Measurements from ENCODE around the gene GPR75. TPM values are rescaled to one million over a fixed set of nuclear protein-coding genes. Genes with fewer than 3 reads are reported as not detected.

The GPR75 gene
- total and polyA plus RNA-seq, 2 of the 13 experiments (the other 11 are each of a cell fraction or from before 2014, with no cell fraction given) = 3.3 to 4.1 TPM

DNA sequence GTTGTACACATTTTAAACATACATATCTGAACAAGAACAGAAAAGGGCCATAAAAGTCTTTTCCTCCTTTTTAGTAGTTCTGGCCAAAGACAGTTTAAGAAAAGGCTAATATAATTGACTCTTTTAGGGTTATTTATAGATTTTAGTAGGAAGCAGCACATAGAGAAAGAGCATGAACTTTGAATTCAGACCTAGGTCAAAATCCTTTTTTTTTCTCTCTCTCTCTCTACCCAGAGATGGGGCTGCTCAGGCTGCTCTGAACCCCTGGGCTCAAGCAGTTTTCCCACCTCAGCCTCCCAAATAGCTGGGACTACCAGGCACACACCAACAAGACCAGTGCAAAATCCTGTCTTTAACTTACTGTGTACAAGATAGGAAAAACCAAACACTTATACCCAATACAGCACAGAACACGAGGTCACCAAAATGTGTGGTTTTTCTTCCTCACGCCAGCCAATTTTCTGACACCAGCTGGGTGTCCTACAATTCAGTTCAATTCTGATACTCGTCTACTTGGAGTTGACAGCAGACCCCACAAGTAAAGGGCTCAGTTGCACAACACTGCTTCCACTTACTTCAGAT, 40.8 kb downstream of the GPR75 start:
- Histone ChIP-seq H2AFZ (ENCODE audit: low read length) (no peak overlapping the region), H3K4me3 (replicated peaks in 1 of 3; ENCODE audit: insufficient read depth in 1 of 3, low read depth in 2 of 3, low read length in 3 of 3) (no peak overlapping the region), H3K79me2 (ENCODE audit: insufficient read depth, low read length) (no peaks in the 10 kb centered on the region), H3K9me3 (ENCODE audit: low read length) (no peaks in the 10 kb centered on the region), H3K9ac (ENCODE audit: insufficient read depth, low read depth, low read length) (no peak overlapping the region), H3K36me3 (replicated peaks in 1 of 2; ENCODE audit: control insufficient read depth in 1 of 2, insufficient read depth in 2 of 2, low read length in 2 of 2) (peaks cover 12 to 43% of the 10 kb centered on the region in 2 experiments), H3K27ac (ENCODE audit: extremely low read length, insufficient read depth, low read length) (peak overlapping the region; percentile 48), H3K27me3 (ENCODE audit: control insufficient read depth in 1 of 2, insufficient read depth in 2 of 2, low read length in 2 of 2) (no peaks in the 10 kb centered on the region), H3K4me1 (ENCODE audit: insufficient read depth, low read length) (peaks cover 26% of the 10 kb centered on the region), H3K4me2 (ENCODE audit: low read depth, low read length) (no peak overlapping the region), H4K20me1 (ENCODE audit: insufficient read depth, low read length) (no peaks in the 10 kb centered on the region)
- ChIA-PET CTCF (ENCODE audit: low intra/inter-chr PET ratio, low total read pairs) (no interaction called here), POLR2A (no interaction called here)
- intact Hi-C loops (cut with micrococcal nuclease; ENCODE audit: unreplicated experiment) = no loop called here
- FAIRE-seq = no peak
- TF ChIP-seq, protein P1, sequence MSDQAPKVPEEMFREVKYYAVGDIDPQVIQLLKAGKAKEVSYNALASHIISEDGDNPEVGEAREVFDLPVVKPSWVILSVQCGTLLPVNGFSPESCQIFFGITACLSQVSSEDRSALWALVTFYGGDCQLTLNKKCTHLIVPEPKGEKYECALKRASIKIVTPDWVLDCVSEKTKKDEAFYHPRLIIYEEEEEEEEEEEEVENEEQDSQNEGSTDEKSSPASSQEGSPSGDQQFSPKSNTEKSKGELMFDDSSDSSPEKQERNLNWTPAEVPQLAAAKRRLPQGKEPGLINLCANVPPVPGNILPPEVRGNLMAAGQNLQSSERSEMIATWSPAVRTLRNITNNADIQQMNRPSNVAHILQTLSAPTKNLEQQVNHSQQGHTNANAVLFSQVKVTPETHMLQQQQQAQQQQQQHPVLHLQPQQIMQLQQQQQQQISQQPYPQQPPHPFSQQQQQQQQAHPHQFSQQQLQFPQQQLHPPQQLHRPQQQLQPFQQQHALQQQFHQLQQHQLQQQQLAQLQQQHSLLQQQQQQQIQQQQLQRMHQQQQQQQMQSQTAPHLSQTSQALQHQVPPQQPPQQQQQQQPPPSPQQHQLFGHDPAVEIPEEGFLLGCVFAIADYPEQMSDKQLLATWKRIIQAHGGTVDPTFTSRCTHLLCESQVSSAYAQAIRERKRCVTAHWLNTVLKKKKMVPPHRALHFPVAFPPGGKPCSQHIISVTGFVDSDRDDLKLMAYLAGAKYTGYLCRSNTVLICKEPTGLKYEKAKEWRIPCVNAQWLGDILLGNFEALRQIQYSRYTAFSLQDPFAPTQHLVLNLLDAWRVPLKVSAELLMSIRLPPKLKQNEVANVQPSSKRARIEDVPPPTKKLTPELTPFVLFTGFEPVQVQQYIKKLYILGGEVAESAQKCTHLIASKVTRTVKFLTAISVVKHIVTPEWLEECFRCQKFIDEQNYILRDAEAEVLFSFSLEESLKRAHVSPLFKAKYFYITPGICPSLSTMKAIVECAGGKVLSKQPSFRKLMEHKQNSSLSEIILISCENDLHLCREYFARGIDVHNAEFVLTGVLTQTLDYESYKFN (CRISPR knock-in tag; conservative IDR thresholded peaks at IDR 0.05) = peak; percentile 32
- TF ChIP-seq ZNF784 (CRISPR knock-in tag; IDR thresholded peaks at IDR 0.05; ENCODE audit: borderline replicate concordance) = no peak
- 0 out of 2 replicates have a peak, but pooled peaks have one; percentile 13 for TF ChIP-seq RARA (CRISPR knock-in tag; IDR thresholded peaks at IDR 0.05)
- TF ChIP-seq DNMT1 (CRISPR knock-in tag; IDR thresholded peaks at IDR 0.05) = no peak
- peak; percentile 34; the same call in 1 of the 2 replicates for TF ChIP-seq ZNF362 (CRISPR knock-in tag; IDR thresholded peaks at IDR 0.05; ENCODE audit: borderline replicate concordance)
- no peak for TF ChIP-seq GABPB1 (CRISPR knock-in tag; IDR thresholded peaks at IDR 0.05)
- peak; percentile 40; the same call in 1 of the 2 replicates for TF ChIP-seq HNF4A (CRISPR knock-in tag; IDR thresholded peaks at IDR 0.05)
- peak; percentile 53; the same call in 1 of the 2 replicates for TF ChIP-seq MEF2D (CRISPR knock-in tag; IDR thresholded peaks at IDR 0.05)
- BruUV-seq (replicated peaks) = no TSS peak
- no peak for DNase-seq (ENCODE audit: low spot score)
- peak; percentile 15 for ATAC-seq
- 95% methylated on average over 3 of the region's 3 CpGs for WGBS (ENCODE audit: low lambda C conversion rate)
- in situ Hi-C loops (cut with HindIII; ENCODE audit: extremely low pct_ligation_motif_present, low pct_unique_long_range_greater_than_20kb) = no loop called here
